B cell (primary cell): ENCODE data around the gene HFM1. TPM values are rescaled to one million over a fixed set of nuclear protein-coding genes. Genes with fewer than 3 reads are reported as not detected.
"Not testable (repeated sequence)": the region's sequence is repeated elsewhere in the genome, so short reads cannot be mapped to it uniquely, and the experiment has no call there.

Experiments
- ATAC-seq: fragments of 200-7000 bp; cut with Tn5 transposase; one replicate; pipeline ENCODE4 v1.10.0; 2021; ENCODE audit warnings: low read depth, mild to moderate bottlenecking, moderate number of reproducible peaks, moderate library complexity
- CTCF ChIA-PET: fragments of 350-600 bp; sonication (Branson Sonifier 250); formaldehyde crosslinking; loops from one replicate; lab custom pipeline; 2021; ENCODE audit warnings: antibody characterized with exemption, inconsistent platforms; lab: Charles Lee
- POLR2A ChIA-PET: fragments of 350-600 bp; sonication (Branson Sonifier 250); formaldehyde crosslinking; loops from one replicate; lab custom pipeline; 2021; ENCODE audit warnings: antibody characterized with exemption; lab: Charles Lee
- DNase-seq: peaks from one replicate; pipeline ENCODE4 v3.0.0; 2013
- H2AFZ ChIP-seq: 2 replicates; pipeline ENCODE4 v1.6.1; 2012; ENCODE audit warnings: mild to moderate bottlenecking, low read depth, low read length; ENCODE audit not compliant: insufficient read depth, poor library complexity, severe bottlenecking
- H3K27ac ChIP-seq, 2 donors: 1 replicate in 1 of 2; 2 replicates in 1 of 2; pipeline ENCODE4 v1.5.1; 2012 to 2013; ENCODE audit warnings: low read length in 2 of 2, mild to moderate bottlenecking in 2 of 2, moderate library complexity in 1 of 2
- H3K27me3 ChIP-seq, 4 experiments: fragments of 200-600 bp in 1 of 4; sonication (generic) in 1 of 4; replicated peaks in 1 of 4; 1 replicate in 2 of 4; 2 replicates in 2 of 4; pipeline versions ENCODE4 v1.6.1 to v1.7.0; 2013 to 2016; ENCODE audit warnings: low read length in 3 of 4, mild to moderate bottlenecking in 2 of 4, mixed read lengths in 1 of 4, moderate library complexity in 1 of 4; ENCODE audit not compliant: insufficient read depth in 4 of 4, control insufficient read depth in 3 of 4; ENCODE audit errors: control extremely low read depth in 1 of 4
- H3K36me3 ChIP-seq, 2 experiments: replicated peaks in 1 of 2; 1 replicate in 1 of 2; 2 replicates in 1 of 2; pipeline versions ENCODE4 v1.6.1 to v1.7.1; 2013; ENCODE audit warnings: low read length in 1 of 2; ENCODE audit not compliant: insufficient read depth in 2 of 2, control insufficient read depth in 1 of 2; ENCODE audit errors: control extremely low read depth in 1 of 2, extremely low read depth in 1 of 2
- H3K4me1 ChIP-seq, 2 donors: fragments of 200-600 bp in 1 of 2; sonication (generic) in 1 of 2; 1 replicate in 1 of 2; 2 replicates in 1 of 2; pipeline versions ENCODE4 v1.5.1 to v1.6.1; 2013 to 2017; ENCODE audit warnings: low read length in 2 of 2; ENCODE audit not compliant: control insufficient read depth in 2 of 2, insufficient read depth in 2 of 2
- H3K4me2 ChIP-seq: replicated peaks from 2 replicates; pipeline ENCODE3; 2012; ENCODE audit warnings: mild to moderate bottlenecking, low read depth, low read length; ENCODE audit not compliant: poor library complexity, severe bottlenecking
- H3K4me3 ChIP-seq, 5 experiments: fragments of 200-600 bp in 1 of 5; sonication (generic) in 1 of 5; 1 replicate in 3 of 5; 2 replicates in 2 of 5; pipeline versions ENCODE4 v1.5.1 to v1.7.0; 2011 to 2016; ENCODE audit warnings: low read length in 4 of 5, mild to moderate bottlenecking in 4 of 5, low read depth in 2 of 5, control low read depth in 1 of 5, moderate library complexity in 1 of 5; ENCODE audit not compliant: insufficient read depth in 1 of 5; ENCODE audit errors: control extremely low read depth in 1 of 5, extremely low read depth in 1 of 5
- H3K79me2 ChIP-seq: fragments of 200-600 bp; sonication (generic); one replicate; pipeline ENCODE4 v1.6.0; 2016; ENCODE audit warnings: low read length; ENCODE audit not compliant: control insufficient read depth, insufficient read depth
- H3K9ac ChIP-seq: fragments of 200-600 bp; sonication (generic); 2 replicates; pipeline ENCODE4 v1.6.1; 2017; ENCODE audit warnings: mild to moderate bottlenecking, low read length, moderate library complexity
- H3K9me3 ChIP-seq, 3 donors: one replicate each; pipeline versions ENCODE4 v1.6.1 to v1.7.1; 2013; ENCODE audit warnings: low read length in 2 of 3; ENCODE audit not compliant: control insufficient read depth in 2 of 3, insufficient read depth in 1 of 3; ENCODE audit errors: control extremely low read depth in 1 of 3
- H4K20me1 ChIP-seq: 2 replicates; pipeline ENCODE4 v1.6.0; 2012; ENCODE audit warnings: mild to moderate bottlenecking, low read length; ENCODE audit not compliant: insufficient read depth, control insufficient read depth, poor library complexity, severe bottlenecking
- H3K27ac Mint-ChIP-seq: one replicate; pipeline ENCODE4 v1.8.0; 2021; ENCODE audit warnings: mixed read lengths
- H3K27me3 Mint-ChIP-seq: one replicate; pipeline ENCODE4 v1.8.0; 2021; ENCODE audit warnings: mixed read lengths
- H3K4me1 Mint-ChIP-seq: one replicate; pipeline ENCODE4 v1.8.0; 2021; ENCODE audit warnings: mixed read lengths
- H3K4me3 Mint-ChIP-seq: one replicate; pipeline ENCODE4 v1.8.0; 2021; ENCODE audit warnings: mixed read lengths
- H3K9me3 Mint-ChIP-seq: one replicate; pipeline ENCODE4 v1.8.0; 2022; ENCODE audit warnings: mixed read lengths; ENCODE audit not compliant: insufficient read depth
- CTCF ChIP-seq: fragments of 200-600 bp; IDR thresholded peaks from one replicate; pipeline ENCODE4 v1.8.0; 2022; ENCODE audit warnings: antibody characterized with exemption, mild to moderate bottlenecking
- EZH2 ChIP-seq: IDR thresholded peaks from 2 replicates; pipeline ENCODE4 v1.6.1; 2012; ENCODE audit warnings: borderline replicate concordance, low read depth, mild to moderate bottlenecking, moderate library complexity, low read length; ENCODE audit not compliant: insufficient read depth, poor library complexity, severe bottlenecking
- WGBS: methylation state at CpG from one replicate; pipeline ENCODE4 v1.1.5; 2013; ENCODE audit warnings: missing lambda C conversion rate; ENCODE audit not compliant: insufficient coverage; 5-methylcytosine and 5-hydroxymethylcytosine counted together
- intact Hi-C: fragments of 100-400 bp; cut with micrococcal nuclease; formaldehyde crosslinking; loops from one replicate; pipeline ENCODE4 v1.10.0; 2022
- polyA plus RNA-seq: library from polyadenylated mRNA; depleted of rRNA; stranded (reverse); fragments of >200 nt; gene quantifications from 2 replicates; pipeline ENCODE4 v1.2.3, GENCODE V29; 2012
- total RNA-seq, 2 donors: library from RNA; stranded (reverse); fragments of 120-200 nt in 1 of 2; gene quantifications; 1 replicate in 1 of 2; 2 replicates in 1 of 2; pipeline versions ENCODE4 v1.2.3 to v1.2.4, GENCODE V29; 2013 to 2022

HFM1 gene
- total and polyA plus RNA-seq, 2 donors (not counting 1 experiment from before 2014, with no cell fraction given): not detected

DNA sequence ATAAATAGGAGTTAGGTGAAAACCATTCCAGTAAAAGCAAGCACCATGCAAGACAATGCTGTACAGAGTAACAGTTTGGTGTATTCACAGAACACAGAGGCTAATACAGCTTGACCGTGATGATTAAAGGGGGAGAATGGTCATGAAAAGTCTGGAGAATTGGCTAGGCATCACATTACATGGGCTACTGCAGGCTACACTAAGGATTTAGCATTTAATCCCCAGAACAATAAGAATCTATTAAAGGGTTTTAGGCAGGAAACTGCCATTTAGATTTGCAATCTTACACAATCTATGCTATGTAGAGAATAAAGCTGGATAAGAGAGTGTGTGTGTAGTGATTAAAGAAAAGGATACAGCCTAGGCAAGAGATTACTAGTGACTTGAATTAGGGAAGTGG, 30.6 kb downstream of the HFM1 start:
- ATAC-seq: no peak
- no peaks in the 10 kb centered on the region for H3K79me2 ChIP-seq
- CTCF ChIA-PET: no interaction called here
- H3K27me3 ChIP-seq: no peaks in the 10 kb centered on the region
- DNase-seq: no peak
- intact Hi-C loops: no loop called here
- H3K9me3 ChIP-seq: no peaks in the 10 kb centered on the region
- no peaks in the 10 kb centered on the region for H3K4me1 ChIP-seq
- H3K9me3 Mint-ChIP-seq: peaks cover 2% of the 10 kb centered on the region
- no peaks in the 10 kb centered on the region for H4K20me1 ChIP-seq
- H3K4me3 Mint-ChIP-seq: no peak overlapping the region
- no peak overlapping the region for H3K27ac Mint-ChIP-seq
- H3K27ac ChIP-seq: no peak overlapping the region
- no peak overlapping the region for H3K4me3 ChIP-seq
- no peak overlapping the region for H3K4me2 ChIP-seq
- no peaks in the 10 kb centered on the region for H3K4me1 Mint-ChIP-seq
- no CpG with 5 or more reads among the region's 1 CpG for WGBS
- POLR2A ChIA-PET: no interaction called here
- H3K9ac ChIP-seq: no peak overlapping the region
- TF ChIP-seq CTCF (no peak), EZH2 (no peak)
- no peak overlapping the region for H2AFZ ChIP-seq
- no peaks in the 10 kb centered on the region for H3K27me3 Mint-ChIP-seq
- H3K36me3 ChIP-seq: no peaks in the 10 kb centered on the region

- no CpG with 5 or more reads among the region's 3 CpGs for WGBS
- not testable (repeated sequence) for H3K9me3 Mint-ChIP-seq
Observed at GRCh38 chr1:91372230-91372629, 32.4 kb downstream of the HFM1 start.

More at GRCh38 chr1:91372230-91372629, 32.4 kb downstream of the HFM1 start:
- H3K4me1 Mint-ChIP-seq, H3K4me1 ChIP-seq, H3K4me3 ChIP-seq, H3K27ac ChIP-seq, H3K9me3 ChIP-seq, H2AFZ ChIP-seq, intact Hi-C loops, ATAC-seq, H3K27me3 Mint-ChIP-seq, H3K27me3 ChIP-seq, H3K4me3 Mint-ChIP-seq, H4K20me1 ChIP-seq, H3K4me2 ChIP-seq, DNase-seq, H3K27ac Mint-ChIP-seq, POLR2A ChIA-PET, H3K36me3 ChIP-seq, H3K79me2 ChIP-seq, CTCF ChIA-PET, H3K9ac ChIP-seq: not testable (repeated sequence)
